ENCODE measurements around the gene RPS18. TPM values are rescaled to one million over a fixed set of nuclear protein-coding genes. Genes with fewer than 3 reads are reported as not detected.

RPS18 gene
- total and polyA plus RNA-seq, 9 of the 15 experiments (the other 6 are each of a cell fraction or from before 2014, with no cell fraction given), result 5,023 to 17,516 (median 8,131) TPM

- TF ChIP-seq, protein P1, sequence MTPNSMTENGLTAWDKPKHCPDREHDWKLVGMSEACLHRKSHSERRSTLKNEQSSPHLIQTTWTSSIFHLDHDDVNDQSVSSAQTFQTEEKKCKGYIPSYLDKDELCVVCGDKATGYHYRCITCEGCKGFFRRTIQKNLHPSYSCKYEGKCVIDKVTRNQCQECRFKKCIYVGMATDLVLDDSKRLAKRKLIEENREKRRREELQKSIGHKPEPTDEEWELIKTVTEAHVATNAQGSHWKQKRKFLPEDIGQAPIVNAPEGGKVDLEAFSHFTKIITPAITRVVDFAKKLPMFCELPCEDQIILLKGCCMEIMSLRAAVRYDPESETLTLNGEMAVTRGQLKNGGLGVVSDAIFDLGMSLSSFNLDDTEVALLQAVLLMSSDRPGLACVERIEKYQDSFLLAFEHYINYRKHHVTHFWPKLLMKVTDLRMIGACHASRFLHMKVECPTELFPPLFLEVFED (CRISPR knock-in tag; conservative IDR thresholded peaks at IDR 0.05), result peak; percentile 68
- TF ChIP-seq ELK3 (CRISPR knock-in tag; IDR thresholded peaks at IDR 0.05) (no peak), ZNF347 (CRISPR knock-in tag; IDR thresholded peaks at IDR 0.05; ENCODE audit: low read depth) (0 out of 2 replicates have a peak, but pooled peaks have one; percentile 13), ZFP30 (CRISPR knock-in tag; IDR thresholded peaks at IDR 0.05; ENCODE audit: borderline replicate concordance) (no peak), MTA3 (IDR thresholded peaks at IDR 0.05; ENCODE audit: borderline replicate concordance) (no peak), AFF4 (CRISPR knock-in tag; IDR thresholded peaks at IDR 0.05) (no peak), ZNF764 (CRISPR knock-in tag; IDR thresholded peaks at IDR 0.05; ENCODE audit: low read depth) (no peak), ZNF12 (CRISPR knock-in tag; IDR thresholded peaks at IDR 0.05) (no peak; the same call in 1 of the 2 replicates), E2F3 (CRISPR knock-in tag; IDR thresholded peaks at IDR 0.05) (0 out of 2 replicates have a peak, but pooled peaks have one; percentile 9), ILF3 (IDR thresholded peaks at IDR 0.05; ENCODE audit: borderline replicate concordance) (no peak)
- TF ChIP-seq, protein P2, sequence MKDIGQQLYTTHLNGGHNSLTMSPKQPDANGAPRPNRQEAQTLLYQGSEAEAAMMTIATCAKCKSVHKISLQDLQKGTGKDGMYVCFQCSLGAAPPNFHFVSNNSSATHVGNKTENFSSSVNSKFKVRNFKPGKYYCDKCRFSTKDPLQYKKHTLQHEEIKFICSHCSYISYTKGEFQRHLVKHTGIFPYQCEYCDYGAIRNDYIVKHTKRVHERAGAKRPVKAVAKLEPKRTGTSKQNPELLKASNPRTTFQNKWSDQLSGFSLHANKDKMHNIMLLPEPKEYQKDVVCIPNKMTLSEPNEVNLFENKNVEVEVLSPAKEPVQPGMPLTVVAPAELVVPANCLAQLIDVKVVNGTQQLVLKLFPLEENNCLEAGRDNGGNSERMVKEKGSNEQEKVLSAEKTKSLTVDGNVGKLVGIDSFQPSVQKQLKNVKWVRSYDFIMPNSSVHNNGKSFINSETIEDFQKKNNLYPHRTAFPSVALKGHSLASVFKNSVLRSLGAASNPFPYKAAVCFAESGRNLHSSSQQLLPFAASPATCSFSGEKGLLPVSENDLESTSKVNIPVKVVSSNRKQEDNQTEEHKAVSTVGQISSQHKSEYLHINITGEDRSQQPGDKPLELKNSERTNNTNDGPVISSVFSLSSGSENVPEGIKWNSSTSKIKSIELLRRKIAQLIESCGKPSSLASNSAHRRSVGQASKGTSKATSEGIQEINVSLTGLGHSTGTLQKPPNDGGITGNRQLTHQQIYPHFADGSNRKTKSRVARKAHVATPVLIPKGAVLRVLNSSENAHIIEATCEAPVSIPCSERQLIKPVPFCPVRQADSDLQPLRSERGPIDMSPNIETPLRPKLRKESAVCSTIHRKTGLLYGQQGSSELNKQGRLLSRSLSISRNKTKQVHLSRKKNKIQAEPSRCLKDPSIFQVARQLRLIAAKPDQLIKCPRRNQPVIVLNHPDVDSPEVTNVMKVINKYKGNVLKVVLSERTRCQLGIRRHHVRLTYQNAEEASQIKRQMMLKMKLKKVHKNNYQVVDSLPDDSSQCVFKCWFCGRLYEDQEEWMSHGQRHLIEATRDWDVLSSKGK (CRISPR knock-in tag; IDR thresholded peaks at IDR 0.05), result no peak
Observed at GRCh38 chr6:33298773-33299236, 26.9 kb downstream of the RPS18 start, which contains the start of gene RGL2 (continued).

All from K562 (cell line).